GM23338 (cell line): ENCODE data around the gene CCDC97. TPM values are rescaled to one million over a fixed set of nuclear protein-coding genes. Genes with fewer than 3 reads are reported as not detected.
A peak's percentile ranks its signal among the peaks of the same experiment; 100 is the strongest.

Source experiments
- ATAC-seq: fragments of 200-7000 bp; cut with Tn5 transposase; 3 replicates; pipeline ENCODE4 v1.9.1; 2020
- DNase-seq: peaks from one replicate; pipeline ENCODE4 v3.0.0-alpha.2; 2015; ENCODE audit warnings: low spot score
- H2AFZ ChIP-seq: fragments of 200-600 bp; sonication (generic); 2 replicates; pipeline ENCODE4 v1.8.0; 2016; ENCODE audit warnings: antibody characterized with exemption, mild to moderate bottlenecking, moderate library complexity
- H3F3A ChIP-seq: fragments of 200-600 bp; sonication (generic); replicated peaks from 2 replicates; pipeline ENCODE4 v1.8.0; 2017; ENCODE audit warnings: antibody characterized with exemption, mixed run types, low read depth
- H3K27ac ChIP-seq: fragments of 200-600 bp; sonication (generic); 2 replicates; pipeline ENCODE4 v1.6.1; 2016; ENCODE audit warnings: low read depth
- H3K27me3 ChIP-seq: fragments of 200-600 bp; sonication (generic); 2 replicates; pipeline ENCODE4 v1.8.0; 2016; ENCODE audit warnings: mild to moderate bottlenecking, mixed run types, moderate library complexity; ENCODE audit not compliant: insufficient read depth
- H3K36me3 ChIP-seq: fragments of 200-600 bp; sonication (generic); 2 replicates; pipeline ENCODE4 v1.8.0; 2016; ENCODE audit warnings: mild to moderate bottlenecking; ENCODE audit not compliant: insufficient read depth
- H3K4me1 ChIP-seq: fragments of 200-600 bp; sonication (generic); 2 replicates; pipeline ENCODE4 v1.8.0; 2016; ENCODE audit warnings: mild to moderate bottlenecking, moderate library complexity; ENCODE audit not compliant: insufficient read depth
- H3K4me2 ChIP-seq: fragments of 200-600 bp; sonication (generic); 2 replicates; pipeline ENCODE4 v1.7.1; 2017; ENCODE audit warnings: mixed run types
- H3K4me3 ChIP-seq: fragments of 200-600 bp; sonication (generic); 2 replicates; pipeline ENCODE4 v1.6.1; 2016; ENCODE audit warnings: mixed run types
- H3K79me2 ChIP-seq: fragments of 200-600 bp; sonication (generic); replicated peaks from 2 replicates; pipeline ENCODE4 v1.8.0; 2017; ENCODE audit warnings: mild to moderate bottlenecking; ENCODE audit not compliant: insufficient read depth
- H3K9me2 ChIP-seq: fragments of 200-600 bp; sonication (generic); 2 replicates; pipeline ENCODE4 v1.8.0; 2017; ENCODE audit not compliant: insufficient read depth
- H4K20me1 ChIP-seq: fragments of 200-600 bp; sonication (generic); replicated peaks from 2 replicates; pipeline ENCODE4 v1.8.0; 2017; ENCODE audit warnings: mild to moderate bottlenecking; ENCODE audit not compliant: insufficient read depth
- H3K27ac Mint-ChIP-seq: 2 replicates; pipeline ENCODE4 v1.8.0; 2020; ENCODE audit warnings: inconsistent platforms, mild to moderate bottlenecking, moderate library complexity, mixed read lengths
- H3K27me3 Mint-ChIP-seq: 3 replicates; pipeline ENCODE4 v1.8.0; 2022; ENCODE audit warnings: low read depth, mild to moderate bottlenecking, moderate library complexity, mixed read lengths, inconsistent platforms; ENCODE audit not compliant: insufficient read depth, poor library complexity
- H3K36me3 Mint-ChIP-seq: 3 replicates; pipeline ENCODE4 v1.8.0; 2021; ENCODE audit warnings: low read depth, mild to moderate bottlenecking, inconsistent platforms, moderate library complexity, mixed read lengths
- H3K4me1 Mint-ChIP-seq: 3 replicates; pipeline ENCODE4 v1.8.0; 2020; ENCODE audit warnings: mild to moderate bottlenecking, inconsistent platforms, mixed read lengths
- H3K4me3 Mint-ChIP-seq: 3 replicates; pipeline ENCODE4 v1.8.0; 2021; ENCODE audit warnings: moderate library complexity, mild to moderate bottlenecking, inconsistent platforms, mixed read lengths
- H3K9me3 Mint-ChIP-seq: 3 replicates; pipeline ENCODE4 v1.8.0; 2020; ENCODE audit warnings: moderate library complexity, mild to moderate bottlenecking, inconsistent platforms, mixed read lengths
- CREB1 ChIP-seq: fragments of 250-450 bp; sonication (Bioruptor Pico); IDR thresholded peaks from 2 replicates; pipeline ENCODE4 v1.5.0; 2020; ENCODE audit warnings: low read depth, mild to moderate bottlenecking, moderate library complexity
- ETS1 ChIP-seq: IDR thresholded peaks from 2 replicates; pipeline ENCODE4 v1.6.1; 2016; ENCODE audit warnings: antibody characterized with exemption
- STAT1 ChIP-seq: IDR thresholded peaks from one replicate; pipeline ENCODE4 v1.6.1; 2016; ENCODE audit warnings: antibody characterized with exemption; ENCODE audit not compliant: unreplicated experiment
- ZNF114 ChIP-seq: fragments of 250-450 bp; sonication (Bioruptor Pico); IDR thresholded peaks from 2 replicates; pipeline ENCODE4 v1.5.0; 2020; ENCODE audit warnings: mild to moderate bottlenecking, moderate library complexity
- ZNF331 ChIP-seq: fragments of 250-450 bp; sonication (Bioruptor Pico); IDR thresholded peaks from 2 replicates; pipeline ENCODE4 v1.5.0; 2020; ENCODE audit warnings: low read depth, mild to moderate bottlenecking, moderate library complexity
- ZNF462 ChIP-seq: fragments of 250-450 bp; sonication (Bioruptor Pico); IDR thresholded peaks from 2 replicates; pipeline ENCODE4 v1.5.0; 2020; ENCODE audit warnings: mild to moderate bottlenecking, moderate library complexity
- polyA plus RNA-seq: library from polyadenylated mRNA; unstranded; fragments of >200 nt; fragmentation: Nextera tagmentation; extraction: Ambion mirVana; gene quantifications from 2 replicates; pipeline ENCODE4 v1.2.1, GENCODE V29; 2016
- total RNA-seq: library from RNA; depleted of rRNA; stranded (reverse); fragments of >200 nt; shearing (Covaris generic); gene quantifications from 2 replicates; pipeline ENCODE4 v1.2.3, GENCODE V29; 2014

CCDC97 gene
- total and polyA plus RNA-seq, 2 experiments from 2014 or later = 8.0 to 11.0 TPM

GRCh38 chr19:41288673-41289530 is 21.1 kb upstream of the CCDC97 start:
- Mint-ChIP-seq H3K4me3 (peak overlapping the region; percentile 30), H3K36me3 (peaks cover 97% of the 10 kb centered on the region)
- H2AFZ ChIP-seq = no peak overlapping the region

More at GRCh38 chr19:41288673-41289530, 21.1 kb upstream of the CCDC97 start:
- Histone ChIP-seq H3K4me1 (peaks cover 14% of the 10 kb centered on the region), H3K27me3 (no peaks in the 10 kb centered on the region), H3K36me3 (peaks cover 72% of the 10 kb centered on the region), H3K9me2 (no peaks in the 10 kb centered on the region), H3K27ac (peak overlapping the region; percentile 41; the same call in 1 of the 2 replicates), H4K20me1 (peaks cover 32% of the 10 kb centered on the region), H3K79me2 (peaks cover 40% of the 10 kb centered on the region), H3F3A (peaks cover 28% of the 10 kb centered on the region), H3K4me3 (0 out of 2 replicates have a peak overlapping the region, but pooled peaks have one; percentile 19), H3K4me2 (peak overlapping the region; percentile 56)
- DNase-seq = peak; percentile 42
- TF ChIP-seq CREB1 (CRISPR knock-in tag) (no peak), ZNF331 (CRISPR knock-in tag) (no peak), STAT1 (no peak), ZNF462 (no peak), ZNF114 (no peak), ETS1 (no peak)
- Mint-ChIP-seq H3K4me1 (peaks cover 19% of the 10 kb centered on the region), H3K9me3 (no peaks in the 10 kb centered on the region), H3K27ac (peak overlapping the region; percentile 81), H3K27me3 (peaks cover 10% of the 10 kb centered on the region)
- peak; percentile 59 for ATAC-seq
